Thyroid gland (tissue), 4 donors: ENCODE measurements around the gene GJC2.

ENCODE experiments used
- POLR2A ChIP-seq, 2 donors: fragments of 450-650 bp; IDR thresholded peaks; one replicate each; pipeline ENCODE4 v1.6.1; 2017; ENCODE audit warnings: antibody characterized with exemption in 2 of 2, mild to moderate bottlenecking in 2 of 2, moderate library complexity in 1 of 2
- TF ChIP-seq, protein P1 (sequence below), 6 experiments: fragments of 200-600 bp in 3 of 6; fragments of 450-650 bp in 3 of 6; sonication (generic) in 3 of 6; IDR thresholded peaks; one replicate each; pipeline ENCODE4 v1.5.1; 2016 to 2019; ENCODE audit warnings: antibody characterized with exemption in 6 of 6, mild to moderate bottlenecking in 2 of 6, inconsistent platforms in 1 of 6, moderate library complexity in 1 of 6

- no peak for TF ChIP-seq POLR2A (IDR thresholded peaks at IDR 0.05)
- TF ChIP-seq, protein P1, sequence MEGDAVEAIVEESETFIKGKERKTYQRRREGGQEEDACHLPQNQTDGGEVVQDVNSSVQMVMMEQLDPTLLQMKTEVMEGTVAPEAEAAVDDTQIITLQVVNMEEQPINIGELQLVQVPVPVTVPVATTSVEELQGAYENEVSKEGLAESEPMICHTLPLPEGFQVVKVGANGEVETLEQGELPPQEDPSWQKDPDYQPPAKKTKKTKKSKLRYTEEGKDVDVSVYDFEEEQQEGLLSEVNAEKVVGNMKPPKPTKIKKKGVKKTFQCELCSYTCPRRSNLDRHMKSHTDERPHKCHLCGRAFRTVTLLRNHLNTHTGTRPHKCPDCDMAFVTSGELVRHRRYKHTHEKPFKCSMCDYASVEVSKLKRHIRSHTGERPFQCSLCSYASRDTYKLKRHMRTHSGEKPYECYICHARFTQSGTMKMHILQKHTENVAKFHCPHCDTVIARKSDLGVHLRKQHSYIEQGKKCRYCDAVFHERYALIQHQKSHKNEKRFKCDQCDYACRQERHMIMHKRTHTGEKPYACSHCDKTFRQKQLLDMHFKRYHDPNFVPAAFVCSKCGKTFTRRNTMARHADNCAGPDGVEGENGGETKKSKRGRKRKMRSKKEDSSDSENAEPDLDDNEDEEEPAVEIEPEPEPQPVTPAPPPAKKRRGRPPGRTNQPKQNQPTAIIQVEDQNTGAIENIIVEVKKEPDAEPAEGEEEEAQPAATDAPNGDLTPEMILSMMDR (IDR thresholded peaks at IDR 0.05): no peak
Observed at GRCh38 chr1:228169345-228169744, 19.6 kb downstream of the GJC2 start.
